NCI-H2171 (cell line): ENCODE measurements around the gene CHST2.
"Not testable (repeated sequence)": the region's sequence is repeated elsewhere in the genome, so short reads cannot be mapped to it uniquely, and the experiment has no call there.

Source experiments
- DNase-seq: peaks from one replicate; lab custom pipeline; 2025; lab: John Stamatoyannopoulos, UW

Gene CHST2

GRCh38 chr3:143119009-143119914, at the start of gene CHST2:
Gene CHST2, plus strand, starts transcription at chr3:143119771. Its CDS starts 1,046 bp downstream, at chr3:143120817.
- peak; percentile 75 for DNase-seq

GRCh38 chr3:143070977-143071551, 48.5 kb upstream of the CHST2 start:
- DNase-seq, result no peak

GRCh38 chr3:143071776-143072175, 47.8 kb upstream of the CHST2 start:
- DNase-seq, result no peak

DNA sequence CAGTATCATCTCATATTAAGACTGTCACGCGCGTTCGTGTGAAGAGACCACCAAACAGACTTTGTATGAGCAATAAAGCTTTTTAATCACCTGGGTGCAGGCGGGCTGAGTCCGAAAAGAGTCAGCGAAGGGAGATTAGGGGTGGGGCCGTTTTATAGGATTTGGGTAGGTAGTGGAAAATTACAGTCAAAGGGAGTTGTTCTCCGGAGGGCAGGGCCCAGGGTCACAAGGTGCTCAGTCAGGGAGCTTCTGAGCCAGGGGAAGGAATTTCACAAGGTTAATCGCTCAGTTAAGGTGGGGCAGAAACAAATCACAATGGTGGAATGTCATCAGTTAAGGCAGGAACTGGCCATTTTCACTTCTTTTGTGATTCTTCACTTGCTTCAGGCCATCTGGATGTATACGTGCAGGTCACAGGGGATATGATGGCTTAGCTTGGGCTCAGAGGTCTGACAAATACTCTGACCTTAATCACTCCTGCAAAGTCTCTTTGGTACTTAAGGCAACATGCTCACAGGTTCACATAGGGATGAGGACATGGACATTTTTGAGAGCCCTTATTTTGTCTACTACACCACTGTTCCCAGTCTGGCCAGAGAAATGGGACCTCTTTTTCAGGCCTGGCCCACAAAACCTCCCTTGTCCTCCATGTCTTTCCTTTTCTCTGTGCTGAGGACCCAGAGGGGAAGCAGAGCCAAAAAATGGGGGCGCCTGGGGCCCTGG, 47.1 kb upstream of the CHST2 start:
- DNase-seq, result not testable (repeated sequence)

- not testable (repeated sequence) for DNase-seq
Observed at GRCh38 chr3:143073541-143073940, 46.0 kb upstream of the CHST2 start.

DNA sequence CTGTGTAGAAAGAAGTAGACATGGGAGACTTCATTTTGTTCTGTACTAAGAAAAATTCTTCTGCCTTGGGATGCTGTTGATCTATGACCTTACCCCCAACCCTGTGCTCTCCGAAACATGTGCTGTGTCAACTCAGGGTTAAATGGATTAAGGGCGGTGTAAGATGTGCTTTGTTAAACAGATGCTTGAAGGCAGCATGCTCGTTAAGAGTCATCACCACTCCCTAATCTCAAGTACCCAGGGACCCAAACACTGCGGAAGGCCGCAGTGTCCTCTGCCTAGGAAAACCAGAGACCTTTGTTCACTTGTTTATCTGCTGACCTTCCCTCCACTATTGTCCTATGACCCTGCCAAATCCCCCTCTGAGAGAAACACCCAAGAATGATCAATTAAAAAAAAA, 45.6 kb upstream of the CHST2 start:
- not testable (repeated sequence) for DNase-seq

GRCh38 chr3:143078883-143079282, 40.7 kb upstream of the CHST2 start:
- DNase-seq, result no peak

GRCh38 chr3:143080196-143080595, 39.4 kb upstream of the CHST2 start:
- no peak for DNase-seq

- no peak for DNase-seq
Observed at GRCh38 chr3:143081365-143081764, 38.2 kb upstream of the CHST2 start.

DNA sequence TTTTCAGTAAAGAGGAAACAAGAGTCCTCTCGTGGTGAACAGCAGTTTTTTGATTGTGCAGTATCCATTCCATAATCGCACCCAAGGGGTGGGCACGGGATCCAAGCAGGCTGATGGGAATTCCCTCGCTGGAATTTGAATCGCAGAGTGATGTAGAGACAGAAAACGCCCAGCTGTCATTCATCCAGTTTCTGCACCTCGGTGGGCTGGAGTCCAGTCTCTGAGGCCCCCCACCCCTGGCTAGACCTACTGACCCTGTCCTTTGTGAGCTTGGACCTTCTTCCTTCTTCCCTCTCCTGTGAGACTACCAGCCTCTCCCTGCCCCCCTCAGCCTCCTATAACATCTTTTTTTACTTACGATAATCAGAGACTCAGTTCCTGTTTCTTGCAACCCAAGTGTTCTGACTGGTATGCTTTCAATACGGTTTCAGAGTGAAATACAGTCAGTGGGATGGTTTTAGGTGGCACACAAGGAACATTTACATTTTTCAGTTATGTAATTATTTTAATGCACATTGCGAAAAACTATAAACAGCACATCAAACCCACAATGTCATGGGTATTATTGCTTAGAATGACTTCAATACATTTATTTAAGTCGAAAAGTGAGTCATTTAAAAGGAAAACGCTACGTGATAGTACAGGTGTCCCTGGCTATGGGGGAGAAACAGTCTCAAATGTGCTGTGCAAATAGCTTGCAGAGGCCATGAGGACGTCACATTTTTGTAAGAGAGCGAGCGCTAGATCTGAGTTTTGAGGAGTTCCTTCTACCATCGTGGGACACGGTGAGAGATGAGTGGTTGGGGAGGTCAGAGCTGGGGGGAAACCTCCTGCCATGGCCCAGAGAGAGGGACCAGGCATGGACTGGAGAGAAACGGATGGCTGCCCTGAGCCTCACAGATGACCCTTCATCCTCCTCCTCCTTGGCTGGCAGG, 37.5 kb upstream of the CHST2 start:
- no peak for DNase-seq

GRCh38 chr3:143083781-143084180, 35.8 kb upstream of the CHST2 start:
- no peak for DNase-seq

DNA sequence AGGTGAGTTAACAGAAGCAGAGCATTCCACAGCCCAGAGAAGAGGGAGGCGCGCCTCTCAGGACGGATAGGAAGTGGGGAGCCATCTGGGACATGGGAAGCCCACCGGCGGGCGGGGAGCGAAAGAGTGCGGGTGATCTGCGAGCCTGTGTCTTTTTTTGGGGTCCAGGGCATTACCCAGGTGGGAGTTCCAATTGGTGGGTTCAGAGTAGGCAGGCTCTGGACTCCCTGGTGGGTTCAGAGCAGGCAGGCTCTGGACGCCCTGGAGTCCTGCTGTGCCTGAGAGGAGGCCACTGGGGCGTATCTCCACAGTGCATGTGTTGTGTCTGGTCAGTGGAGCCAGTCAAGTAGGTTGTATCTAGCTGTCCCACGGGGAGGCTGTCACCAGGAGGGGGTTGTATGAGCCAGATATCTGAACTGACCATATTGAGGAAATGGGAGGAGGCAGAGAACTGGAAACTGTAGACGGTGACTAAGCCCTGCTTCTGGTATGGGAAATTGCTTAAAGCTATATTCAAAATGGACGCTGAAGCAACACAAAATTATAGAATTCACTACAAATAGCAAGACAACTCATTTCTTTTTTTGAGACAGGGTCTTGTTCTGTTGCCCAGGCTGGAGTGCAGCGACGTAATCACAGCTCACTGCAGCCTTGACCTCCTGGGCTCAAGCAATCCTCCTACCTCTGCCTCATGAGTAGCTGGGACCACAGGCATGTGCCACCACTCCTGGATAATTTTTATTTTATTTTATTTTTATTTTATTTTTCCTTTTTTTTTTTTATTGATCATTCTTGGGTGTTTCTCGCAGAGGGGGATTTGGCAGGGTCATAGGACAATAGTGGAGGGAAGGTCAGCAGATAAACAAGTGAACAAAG, 34.5 kb upstream of the CHST2 start:
- no peak for DNase-seq

DNA sequence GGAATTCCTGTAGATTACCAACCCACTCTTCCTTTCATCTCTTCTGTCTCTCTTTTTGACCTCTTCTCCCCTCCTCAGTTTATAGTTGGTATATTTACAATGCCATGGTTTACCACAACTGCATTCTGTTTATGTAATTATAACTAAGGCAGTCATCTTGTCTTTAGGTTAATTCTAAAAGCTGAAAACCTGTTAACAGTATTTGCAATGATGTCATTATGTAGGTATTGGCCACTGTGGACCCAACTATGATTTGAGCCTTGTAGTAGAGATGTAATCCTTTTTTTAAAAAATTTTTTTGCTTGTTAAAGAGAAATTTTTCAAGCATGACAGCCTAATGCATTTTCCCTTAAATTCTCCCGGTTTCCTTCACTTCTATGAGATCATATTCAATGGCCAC, 30.7 kb upstream of the CHST2 start:
- DNase-seq, result no peak

DNA sequence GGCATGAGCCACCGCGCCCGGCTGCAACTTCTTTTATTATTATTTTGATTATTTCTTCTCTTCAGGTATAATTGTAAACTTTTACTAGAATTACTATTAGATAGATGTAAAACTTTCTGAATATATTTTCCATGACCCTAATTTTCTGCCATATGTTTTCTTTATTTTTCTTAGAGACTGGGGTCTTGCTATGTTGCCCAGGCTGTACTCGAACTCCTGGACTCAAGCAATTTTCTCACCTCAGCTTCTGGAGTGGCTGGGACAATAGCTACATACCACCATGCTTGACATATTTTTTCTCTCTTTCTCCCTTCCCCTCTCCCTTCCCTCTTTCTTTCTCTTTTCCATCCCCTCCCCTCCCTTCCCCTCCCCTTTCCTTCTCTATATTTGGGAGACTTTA, 29.6 kb upstream of the CHST2 start:
- no peak for DNase-seq

DNA sequence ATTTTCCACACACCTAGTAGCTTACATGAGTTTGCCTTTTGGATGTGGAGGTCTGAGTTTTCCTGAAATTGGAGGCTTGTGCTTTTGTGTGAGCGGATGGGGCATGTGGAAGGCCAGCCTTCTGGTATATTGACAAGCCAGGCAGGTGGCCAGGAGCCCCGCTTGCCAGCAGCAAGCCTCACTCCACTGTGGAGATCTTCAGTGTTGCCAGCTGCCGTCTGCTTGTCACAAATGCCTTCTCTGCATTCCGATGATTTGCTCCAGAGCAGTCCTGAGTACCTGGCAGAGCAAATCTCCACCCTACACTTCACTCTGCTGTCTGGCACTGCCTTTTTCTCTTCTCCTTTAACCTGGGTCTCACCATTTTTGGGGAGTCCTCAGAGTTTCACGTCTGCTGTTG, 29.1 kb upstream of the CHST2 start:
- DNase-seq, result peak; percentile 6

DNA sequence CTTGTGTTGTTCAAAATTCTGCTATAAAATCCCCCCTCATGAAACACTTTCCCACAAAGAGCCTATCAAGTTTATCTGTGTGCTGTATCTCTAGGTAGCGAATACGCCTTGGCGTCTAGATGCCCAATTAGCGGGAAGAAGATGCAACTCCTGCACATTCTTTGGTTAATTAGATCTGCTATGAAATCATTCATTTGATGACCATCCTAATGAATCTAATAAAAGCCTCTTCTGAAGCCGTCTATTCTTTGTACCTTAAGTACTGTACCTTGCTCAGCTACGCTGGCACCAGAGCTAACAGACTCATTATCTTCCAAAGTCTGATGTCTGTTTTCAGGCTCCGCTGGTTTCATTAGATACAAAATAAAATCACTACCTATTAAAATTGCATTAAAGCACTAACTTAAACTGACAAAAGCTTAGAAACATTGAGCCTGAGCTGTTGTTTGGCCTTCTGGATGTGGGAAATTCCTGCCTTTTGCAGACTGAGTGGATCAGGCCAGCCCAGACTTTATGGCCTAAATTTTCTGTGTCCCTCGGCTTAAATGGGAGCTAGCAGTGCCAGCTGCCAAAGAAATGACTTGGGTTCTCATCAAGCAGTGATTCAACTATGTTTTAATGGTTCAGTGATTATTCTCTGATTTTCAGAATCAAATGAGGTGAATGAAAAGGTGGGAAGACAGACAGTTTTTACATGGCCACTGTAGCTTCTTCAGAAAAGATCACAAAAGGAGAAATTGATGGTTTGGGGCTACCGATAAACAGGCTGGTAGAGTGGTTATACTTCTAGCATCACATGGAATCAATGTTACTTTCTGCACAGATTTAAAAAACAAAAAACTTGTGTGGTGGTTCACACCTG, 28.4 kb upstream of the CHST2 start:
- DNase-seq, result no peak

DNA sequence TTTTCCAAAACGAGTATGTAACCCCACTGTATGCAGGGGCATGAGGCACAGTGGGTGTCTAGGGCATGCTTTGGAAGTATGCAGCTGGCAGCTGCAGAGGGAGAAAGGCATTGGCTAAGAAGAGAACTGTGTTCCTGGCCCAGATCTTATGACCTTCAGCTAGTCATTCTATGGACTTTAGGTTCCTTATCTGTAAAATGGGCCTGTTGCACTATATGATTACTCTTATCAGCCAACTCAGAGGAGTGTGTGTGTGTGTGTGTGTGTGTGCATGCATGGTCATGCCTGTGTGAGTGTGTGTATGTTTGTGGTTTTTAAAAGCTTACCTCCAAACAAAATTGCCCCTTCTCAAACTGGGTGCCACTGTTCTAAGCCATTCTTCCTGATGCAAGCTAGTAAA, 27.4 kb upstream of the CHST2 start:
- no peak for DNase-seq

GRCh38 chr3:143095813-143096212, 23.8 kb upstream of the CHST2 start:
- no peak for DNase-seq

GRCh38 chr3:143098032-143098764, 21.4 kb upstream of the CHST2 start:
- no peak for DNase-seq
